ENCODE results near the gene ATP5PO. TPM values are rescaled to one million over a fixed set of nuclear protein-coding genes. Genes with fewer than 3 reads are reported as not detected.

The ATP5PO gene
- total and polyA plus RNA-seq, 2 donors (not counting 1 experiment from before 2014, with no cell fraction given) = 154 to 259 TPM

DNA sequence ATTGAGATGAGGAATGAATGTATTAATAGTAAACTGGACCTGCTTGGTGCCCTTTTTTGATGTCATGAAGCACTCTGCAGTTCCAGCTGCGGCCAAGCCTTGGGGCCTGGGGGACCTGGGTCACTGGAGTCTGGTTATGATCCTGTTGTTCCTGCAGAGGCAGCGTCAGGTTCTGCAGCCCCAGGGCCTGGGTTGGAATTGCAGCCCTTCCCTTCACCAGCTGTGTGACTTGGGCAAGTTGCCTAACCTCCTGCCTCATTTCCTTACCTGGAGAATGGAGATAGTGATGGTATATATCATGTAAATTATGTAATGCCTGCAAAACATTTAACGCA is 9.1 kb upstream of the ATP5PO start:
- Histone ChIP-seq H4K20me1 (ENCODE audit: control insufficient read depth, extremely low read depth, insufficient read depth, low read length) (no peaks in the 10 kb centered on the region), H2AFZ (ENCODE audit: low read length) (no peak overlapping the region)
- no peak for DNase-seq (ENCODE audit: low read depth in 2 of 2)

DNA sequence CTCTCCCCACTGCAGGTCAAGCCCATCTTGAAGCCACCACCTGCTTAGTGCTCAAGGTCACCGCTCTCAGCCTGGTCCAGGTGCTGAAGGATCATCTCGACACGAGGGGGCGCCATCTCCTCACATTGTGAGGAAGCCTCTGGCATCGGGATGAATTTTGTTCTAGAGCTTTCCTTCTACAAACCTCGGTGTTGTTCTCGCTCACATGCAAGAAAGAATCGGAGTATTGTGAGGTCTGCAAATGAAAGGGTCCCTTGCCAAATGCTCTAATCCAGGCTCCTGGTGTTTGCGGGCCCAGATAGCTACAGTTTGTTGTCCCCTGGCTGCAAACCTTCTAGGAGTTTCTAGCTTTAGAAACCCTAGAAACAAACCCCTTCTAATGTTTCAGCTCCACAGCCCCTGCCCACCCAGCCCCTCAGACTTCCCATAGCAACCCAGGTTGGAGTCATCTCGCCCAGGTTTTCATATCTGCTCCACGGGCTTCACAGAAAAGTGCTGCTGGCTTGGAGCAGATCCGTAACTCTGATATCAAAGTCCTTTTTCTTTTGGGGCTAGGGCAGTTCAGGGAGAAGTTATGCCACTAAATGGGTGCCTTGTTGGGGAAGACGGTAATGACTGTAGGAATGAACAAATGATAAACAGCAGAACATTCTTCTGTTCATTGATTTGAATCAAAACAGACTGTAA is 8.6 kb upstream of the ATP5PO start:
- Histone ChIP-seq H3K4me2 (ENCODE audit: extremely low read depth, insufficient read depth, low read length) (peak overlapping the region; percentile 52), H4K20me1 (ENCODE audit: control insufficient read depth, extremely low read depth, insufficient read depth, low read length) (no peaks in the 10 kb centered on the region), H2AFZ (ENCODE audit: low read length) (peak overlapping the region; percentile 52), H3K4me3 (replicated peaks in 1 of 4; ENCODE audit: control extremely low read depth in 1 of 4, insufficient read depth in 1 of 4, low read depth in 3 of 4, low read length in 4 of 4) (no peak overlapping the region), H3K79me2 (ENCODE audit: control insufficient read depth, insufficient read depth, low read length) (no peaks in the 10 kb centered on the region), H3K4me1 (ENCODE audit: control insufficient read depth, extremely low read depth, insufficient read depth, low read length) (no peaks in the 10 kb centered on the region), H3K36me3 (ENCODE audit: control insufficient read depth, insufficient read depth, low read length) (no peaks in the 10 kb centered on the region), H3K9ac (ENCODE audit: insufficient read depth, low read length) (no peak overlapping the region), H3K9me3 (ENCODE audit: control insufficient read depth, insufficient read depth, low read depth, low read length) (no peaks in the 10 kb centered on the region), H3K27ac (ENCODE audit: insufficient read depth, low read length) (no peak overlapping the region), H3K27me3 (ENCODE audit: control insufficient read depth, insufficient read depth, low read length) (no peaks in the 10 kb centered on the region)
- DNase-seq (ENCODE audit: low read depth in 2 of 2) = peak; percentile 59 to 81
- TF ChIP-seq, protein P1, sequence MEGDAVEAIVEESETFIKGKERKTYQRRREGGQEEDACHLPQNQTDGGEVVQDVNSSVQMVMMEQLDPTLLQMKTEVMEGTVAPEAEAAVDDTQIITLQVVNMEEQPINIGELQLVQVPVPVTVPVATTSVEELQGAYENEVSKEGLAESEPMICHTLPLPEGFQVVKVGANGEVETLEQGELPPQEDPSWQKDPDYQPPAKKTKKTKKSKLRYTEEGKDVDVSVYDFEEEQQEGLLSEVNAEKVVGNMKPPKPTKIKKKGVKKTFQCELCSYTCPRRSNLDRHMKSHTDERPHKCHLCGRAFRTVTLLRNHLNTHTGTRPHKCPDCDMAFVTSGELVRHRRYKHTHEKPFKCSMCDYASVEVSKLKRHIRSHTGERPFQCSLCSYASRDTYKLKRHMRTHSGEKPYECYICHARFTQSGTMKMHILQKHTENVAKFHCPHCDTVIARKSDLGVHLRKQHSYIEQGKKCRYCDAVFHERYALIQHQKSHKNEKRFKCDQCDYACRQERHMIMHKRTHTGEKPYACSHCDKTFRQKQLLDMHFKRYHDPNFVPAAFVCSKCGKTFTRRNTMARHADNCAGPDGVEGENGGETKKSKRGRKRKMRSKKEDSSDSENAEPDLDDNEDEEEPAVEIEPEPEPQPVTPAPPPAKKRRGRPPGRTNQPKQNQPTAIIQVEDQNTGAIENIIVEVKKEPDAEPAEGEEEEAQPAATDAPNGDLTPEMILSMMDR (conservative IDR thresholded peaks at IDR 0.05 in 1 of 2, IDR thresholded peaks at IDR 0.05 in 1 of 2; ENCODE audit: low read depth in 1 of 2, low read length in 2 of 2) = peak; percentile 79 to 87
- no peak for TF ChIP-seq EZH2 (IDR thresholded peaks at IDR 0.05; ENCODE audit: low read length, missing control alignments)

More for the DNA sequence above, 9.1 kb upstream of the ATP5PO start:
- Histone ChIP-seq H3K4me2 (ENCODE audit: extremely low read depth, insufficient read depth, low read length) (no peak overlapping the region), H3K9me3 (ENCODE audit: control insufficient read depth, insufficient read depth, low read depth, low read length) (no peaks in the 10 kb centered on the region), H3K27me3 (ENCODE audit: control insufficient read depth, insufficient read depth, low read length) (no peaks in the 10 kb centered on the region), H3K36me3 (ENCODE audit: control insufficient read depth, insufficient read depth, low read length) (no peaks in the 10 kb centered on the region), H3K9ac (ENCODE audit: insufficient read depth, low read length) (no peak overlapping the region), H3K79me2 (ENCODE audit: control insufficient read depth, insufficient read depth, low read length) (no peaks in the 10 kb centered on the region), H3K4me3 (replicated peaks in 1 of 4; ENCODE audit: control extremely low read depth in 1 of 4, insufficient read depth in 1 of 4, low read depth in 3 of 4, low read length in 4 of 4) (no peak overlapping the region), H3K27ac (ENCODE audit: insufficient read depth, low read length) (no peak overlapping the region), H3K4me1 (ENCODE audit: control insufficient read depth, extremely low read depth, insufficient read depth, low read length) (no peaks in the 10 kb centered on the region)
- TF ChIP-seq EZH2 (IDR thresholded peaks at IDR 0.05; ENCODE audit: low read length, missing control alignments) = no peak
- TF ChIP-seq, protein P1 (conservative IDR thresholded peaks at IDR 0.05 in 1 of 2, IDR thresholded peaks at IDR 0.05 in 1 of 2; ENCODE audit: low read depth in 1 of 2, low read length in 2 of 2) = no peak

DNA sequence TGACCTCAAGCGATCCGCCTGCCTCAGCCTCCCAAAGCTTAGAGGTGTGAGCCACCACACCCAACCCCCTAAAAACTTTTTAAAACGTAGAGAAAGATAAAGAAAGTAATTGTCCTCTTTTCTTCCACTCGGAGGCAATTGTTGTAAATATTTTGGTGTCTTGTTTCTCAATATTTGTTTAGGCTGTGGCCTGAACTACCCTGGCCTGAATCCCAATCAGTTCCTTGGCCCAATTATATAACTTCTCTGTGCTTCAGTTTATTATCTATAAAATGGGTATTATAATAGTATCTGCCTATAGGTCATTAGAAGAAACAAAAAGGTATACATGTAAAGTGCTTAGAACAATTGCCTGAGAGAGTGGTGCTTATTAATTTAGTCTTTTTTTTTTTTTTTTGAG is 1.8 kb upstream of the ATP5PO start:
- peaks cover 3% of the 10 kb centered on the region for H3K4me1 ChIP-seq (ENCODE audit: control insufficient read depth, extremely low read depth, insufficient read depth, low read length)
- H3K36me3 ChIP-seq (ENCODE audit: control insufficient read depth, insufficient read depth, low read length) = peaks cover 5% of the 10 kb centered on the region
- no peak overlapping the region for H3K4me2 ChIP-seq (ENCODE audit: extremely low read depth, insufficient read depth, low read length)
- no peak for DNase-seq (ENCODE audit: low read depth in 2 of 2)
- peaks cover 20% of the 10 kb centered on the region for H3K79me2 ChIP-seq (ENCODE audit: control insufficient read depth, insufficient read depth, low read length)
- TF ChIP-seq, protein P1 (conservative IDR thresholded peaks at IDR 0.05 in 1 of 2, IDR thresholded peaks at IDR 0.05 in 1 of 2; ENCODE audit: low read depth in 1 of 2, low read length in 2 of 2) = no peak
- TF ChIP-seq EZH2 (IDR thresholded peaks at IDR 0.05; ENCODE audit: low read length, missing control alignments) = no peak
- no peaks in the 10 kb centered on the region for H4K20me1 ChIP-seq (ENCODE audit: control insufficient read depth, extremely low read depth, insufficient read depth, low read length)
- no peak overlapping the region for H3K4me3 ChIP-seq (replicated peaks in 1 of 4; ENCODE audit: control extremely low read depth in 1 of 4, insufficient read depth in 1 of 4, low read depth in 3 of 4, low read length in 4 of 4)
- H3K27me3 ChIP-seq (ENCODE audit: control insufficient read depth, insufficient read depth, low read length) = no peaks in the 10 kb centered on the region
- H3K9ac ChIP-seq (ENCODE audit: insufficient read depth, low read length) = no peak overlapping the region
- H3K27ac ChIP-seq (ENCODE audit: insufficient read depth, low read length) = no peak overlapping the region
- no peaks in the 10 kb centered on the region for H3K9me3 ChIP-seq (ENCODE audit: control insufficient read depth, insufficient read depth, low read depth, low read length)
- H2AFZ ChIP-seq (ENCODE audit: low read length) = no peak overlapping the region

Data from fibroblast of lung (primary cell).